Measurements from ENCODE around the gene TRAPPC3.

Gene TRAPPC3

GRCh38 chr1:36125129-36125991 lies 23.9 kb downstream of the TRAPPC3 start, which contains the start of gene COL8A2:
COL8A2 (minus strand) TSS chr1:36125222; CDS start chr1:36100242, 24,980 bp downstream.
- DNase-seq: no peak

DNA sequence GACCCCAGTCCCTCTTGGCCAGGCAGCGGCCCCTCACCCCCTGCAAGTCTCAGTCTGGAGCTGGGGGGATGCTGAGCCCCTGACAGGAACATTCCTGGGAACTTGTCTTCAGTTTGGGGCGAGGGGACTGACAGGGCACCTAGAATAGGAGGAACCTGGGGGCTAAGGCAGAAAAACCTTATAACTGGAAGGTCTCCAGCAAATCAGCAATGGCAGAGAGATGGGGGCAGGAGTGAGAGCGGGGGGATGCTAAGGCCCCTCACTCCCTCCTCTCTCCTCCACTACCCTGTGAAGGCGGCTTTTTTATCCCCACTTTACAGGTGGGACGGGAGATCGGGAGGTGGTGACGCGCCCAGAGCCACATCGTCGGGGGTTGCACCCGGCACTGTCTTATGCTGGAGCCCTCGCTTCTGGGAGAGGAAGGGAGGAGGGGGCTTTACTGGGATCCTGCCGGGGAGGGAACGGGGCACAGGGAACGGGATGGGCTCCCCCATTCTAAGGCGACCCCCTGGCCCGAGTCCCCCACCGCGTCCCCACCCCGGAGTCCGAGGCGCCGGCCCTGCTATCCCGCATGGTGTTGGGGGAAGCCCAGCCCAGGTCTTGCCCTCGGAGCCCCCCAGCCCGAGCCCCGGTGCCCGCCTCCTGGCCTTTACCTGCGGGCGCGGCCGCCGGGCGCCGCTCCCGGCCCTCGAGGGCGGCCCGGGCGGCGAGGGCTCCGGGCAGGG lies 24.7 kb downstream of the TRAPPC3 start:
- DNase-seq: no peak

- peak; percentile 35 for DNase-seq
Measured at GRCh38 chr1:36123356-36123755, 25.9 kb downstream of the TRAPPC3 start.

GRCh38 chr1:36122062-36123030 lies 26.9 kb downstream of the TRAPPC3 start:
- no peak for DNase-seq

DNA sequence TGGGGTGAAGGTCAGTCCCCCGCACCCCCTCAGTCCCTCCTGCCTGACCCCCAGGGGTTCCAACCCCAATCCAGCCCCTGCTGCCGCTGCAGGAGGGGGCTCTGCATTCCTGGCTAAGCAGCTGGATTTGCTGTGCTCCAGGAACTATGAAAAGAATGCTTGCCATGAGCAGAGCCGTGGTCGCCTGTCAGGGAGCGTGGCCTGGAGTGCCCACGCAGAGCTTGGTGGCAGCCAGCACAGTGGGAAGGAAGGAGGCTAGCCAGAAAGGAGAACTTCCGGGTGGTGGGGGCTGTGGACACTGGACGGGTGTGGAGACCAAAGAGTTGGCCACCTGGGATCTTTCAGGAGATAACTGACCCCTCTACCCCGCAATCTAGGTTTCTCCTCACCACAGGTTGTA lies 29.8 kb downstream of the TRAPPC3 start:
- DNase-seq: no peak

DNA sequence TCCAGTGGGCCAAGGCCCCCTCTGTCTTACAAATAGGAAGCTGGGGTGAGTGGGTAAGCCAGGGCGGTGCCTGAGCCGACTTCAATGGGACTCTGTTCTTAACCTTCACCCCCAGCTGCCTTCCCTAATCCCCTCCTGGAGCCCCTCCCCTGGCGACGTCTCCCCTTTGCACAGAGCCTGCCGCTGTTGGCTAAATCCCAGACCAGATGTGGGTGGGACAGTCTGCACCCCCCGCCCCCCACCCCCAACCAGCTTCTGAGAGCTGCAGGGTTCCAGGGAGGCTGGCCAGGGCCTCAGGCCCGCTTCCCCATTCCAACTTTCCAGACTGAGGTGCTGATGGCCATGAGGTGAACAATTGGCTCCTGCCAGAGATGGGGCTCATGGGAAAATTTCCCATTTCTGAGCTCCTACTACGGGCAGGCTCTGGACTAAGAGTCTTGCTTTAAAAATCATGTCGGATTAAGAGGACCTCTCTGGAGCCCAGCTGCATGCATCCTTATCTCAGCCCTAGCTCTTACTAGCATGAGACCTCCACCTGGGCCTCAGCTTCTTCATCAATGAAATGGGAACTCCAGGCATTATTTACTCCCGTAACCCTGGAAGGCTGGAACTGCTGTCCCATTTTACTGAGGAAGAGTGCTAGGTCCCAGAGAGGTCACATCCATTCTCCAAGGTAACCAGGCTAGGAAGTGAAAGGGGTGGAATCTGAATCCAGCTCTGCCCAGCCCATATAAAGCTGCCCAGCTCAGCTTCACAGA lies 30.7 kb downstream of the TRAPPC3 start:
- DNase-seq: no peak

GRCh38 chr1:36116901-36117300 lies 32.4 kb downstream of the TRAPPC3 start:
- DNase-seq: no peak

DNA sequence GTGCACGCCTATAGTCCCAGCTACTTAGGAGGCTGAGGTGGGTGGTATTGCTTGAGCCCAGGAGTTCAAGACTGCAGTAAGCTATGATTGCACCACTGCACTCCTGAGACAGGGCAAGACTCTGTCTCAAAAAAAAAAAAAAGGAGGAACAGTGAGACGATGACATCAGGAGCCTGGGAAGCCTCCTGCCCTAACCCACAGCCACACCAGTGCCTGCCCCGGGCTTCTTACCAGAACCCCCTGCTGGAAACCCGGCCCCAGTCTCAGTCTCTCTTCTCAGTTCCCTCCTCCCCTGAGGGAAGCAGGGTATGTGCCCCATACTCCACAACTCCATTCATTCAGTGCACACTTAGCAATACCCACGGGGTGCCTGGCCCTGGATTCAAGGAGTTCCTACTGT lies 33.4 kb downstream of the TRAPPC3 start:
- DNase-seq: no peak

DNA sequence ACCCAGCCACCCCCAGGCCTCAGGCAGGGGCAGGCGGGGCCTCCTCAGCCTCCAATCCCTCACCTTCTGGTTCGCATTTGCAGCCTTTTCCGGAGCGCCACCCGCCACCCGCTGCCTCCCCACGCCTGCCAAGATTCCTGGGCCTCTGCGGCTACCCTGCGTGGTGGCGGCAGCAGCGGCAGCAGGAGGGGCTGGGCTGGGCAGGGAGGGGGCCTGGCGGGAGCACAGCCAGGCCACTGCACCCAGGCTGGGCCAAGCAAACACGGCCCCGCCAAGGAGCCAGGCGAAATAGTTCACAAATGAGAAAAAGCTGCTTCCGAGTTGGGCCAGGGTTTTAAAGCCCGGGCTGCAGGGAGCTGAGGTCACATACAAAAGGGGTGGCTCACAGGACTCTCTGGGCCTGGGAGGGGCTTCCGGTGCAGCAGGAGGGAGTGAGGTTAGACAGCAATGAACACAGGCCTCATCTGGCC lies 34.1 kb downstream of the TRAPPC3 start:
- DNase-seq: no peak

GRCh38 chr1:36114371-36114770 lies 34.9 kb downstream of the TRAPPC3 start:
- DNase-seq: no peak

DNA sequence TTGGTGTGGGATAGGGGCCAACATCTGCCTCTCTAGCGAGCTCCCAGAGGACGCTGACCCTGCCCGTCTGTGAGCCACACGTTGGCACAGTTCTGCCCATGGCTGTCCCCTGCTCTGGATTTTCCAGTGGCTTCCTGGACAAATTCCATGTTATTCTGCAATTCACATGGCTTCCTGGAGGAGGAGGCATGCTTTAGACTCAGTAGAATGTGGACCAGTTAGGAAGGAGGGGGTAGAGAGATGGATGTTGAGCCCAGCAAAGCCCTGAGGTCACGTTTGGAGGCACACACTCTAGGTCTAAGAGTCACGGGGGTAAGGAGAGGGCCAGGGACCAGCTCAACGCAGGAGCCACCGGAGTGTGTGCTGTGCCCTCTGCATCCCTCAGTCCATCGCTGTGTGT lies 36.5 kb downstream of the TRAPPC3 start:
- no peak for DNase-seq

GRCh38 chr1:36111151-36111550 lies 38.1 kb downstream of the TRAPPC3 start:
- DNase-seq: no peak

DNA sequence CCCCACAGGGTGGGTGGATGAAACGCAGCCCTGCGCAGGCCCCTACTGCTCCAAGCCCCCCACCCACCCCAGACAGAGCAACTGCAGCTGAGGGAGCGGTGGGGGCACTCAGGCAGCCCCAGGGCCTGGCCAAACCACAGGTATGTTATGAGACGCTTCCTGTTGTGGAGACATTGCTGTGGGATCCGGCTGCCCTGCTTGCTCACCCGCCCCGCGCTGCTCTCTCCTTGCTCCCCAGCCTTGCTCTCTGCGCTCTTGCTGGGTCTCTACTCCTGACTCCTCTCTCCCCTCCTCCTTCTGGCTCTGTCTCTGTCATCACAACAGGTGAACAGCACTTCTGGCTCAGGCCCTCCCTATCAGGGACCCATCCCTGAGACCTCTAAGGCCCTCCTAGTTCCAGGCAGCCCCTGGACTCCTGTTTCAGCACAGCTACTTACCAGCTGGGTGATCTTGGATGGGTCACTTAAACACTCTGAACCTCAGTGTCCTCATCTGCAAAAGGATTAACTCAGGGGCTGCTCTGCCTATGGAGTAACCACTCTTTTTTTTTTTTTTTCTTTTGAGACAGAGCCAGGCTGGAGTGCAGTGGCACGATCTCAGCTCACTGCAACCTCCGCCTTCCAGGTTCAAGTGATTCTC lies 40.1 kb downstream of the TRAPPC3 start:
- DNase-seq: peak; percentile 49

DNA sequence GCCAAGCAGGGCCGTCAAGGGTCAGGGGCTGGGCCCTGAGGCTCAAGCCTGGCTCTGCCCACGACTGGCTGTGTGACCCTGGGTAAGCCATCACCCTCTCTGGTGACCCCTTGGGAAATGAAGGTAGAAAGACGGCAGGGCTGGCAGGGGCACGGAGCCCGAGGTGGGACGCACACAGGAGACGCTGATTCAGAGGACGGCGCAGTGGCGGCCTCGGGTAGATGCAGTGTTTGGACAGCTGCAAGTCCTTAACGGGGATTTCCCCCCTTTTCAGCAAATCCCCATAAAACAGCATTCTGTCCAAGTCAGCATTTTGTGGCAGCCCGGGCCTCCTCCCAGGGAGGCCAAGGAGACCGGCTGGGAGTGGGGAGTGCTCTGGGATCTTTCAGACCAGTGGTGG lies 41.0 kb downstream of the TRAPPC3 start:
- no peak for DNase-seq

DNA sequence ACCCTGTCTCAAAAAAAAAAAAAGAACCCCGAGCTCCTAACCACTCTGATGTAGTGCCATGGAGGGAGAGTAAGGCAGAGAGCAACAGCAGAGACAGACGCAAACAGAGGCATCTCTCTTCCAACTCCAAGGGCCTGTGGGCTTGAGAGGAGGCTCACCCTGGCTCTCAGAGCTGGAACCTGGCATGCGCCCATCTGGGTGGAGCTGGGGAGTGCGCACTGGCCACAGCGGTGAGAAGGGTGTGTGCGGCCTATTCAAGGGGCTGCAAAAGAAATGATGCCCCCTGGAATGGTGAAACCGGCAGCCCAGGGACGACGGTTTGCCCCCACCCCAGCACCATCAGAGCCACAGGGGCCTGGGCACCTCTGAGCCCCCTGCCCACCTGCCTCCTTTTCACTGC lies 41.9 kb downstream of the TRAPPC3 start:
- no peak for DNase-seq

DNA sequence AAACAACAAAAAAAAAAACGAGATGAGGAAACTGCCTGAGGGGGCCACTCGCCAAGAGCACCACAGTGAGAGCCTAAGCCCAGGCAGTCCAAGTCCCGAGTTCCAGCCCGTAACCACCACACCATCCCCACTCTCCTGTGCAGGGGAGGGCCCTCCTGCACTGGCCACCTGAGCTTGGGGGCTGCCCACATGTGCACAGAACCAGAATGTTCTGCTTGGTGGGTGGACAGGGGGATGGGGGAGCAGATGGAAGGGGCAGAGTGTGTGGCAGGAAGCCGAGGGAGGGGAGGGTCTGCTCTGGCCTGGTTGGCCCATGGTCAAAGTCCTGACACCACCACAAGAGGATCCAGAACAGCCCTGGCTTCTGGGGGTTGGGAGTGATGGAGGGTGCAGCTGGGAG lies 43.0 kb downstream of the TRAPPC3 start:
- DNase-seq: no peak

DNA sequence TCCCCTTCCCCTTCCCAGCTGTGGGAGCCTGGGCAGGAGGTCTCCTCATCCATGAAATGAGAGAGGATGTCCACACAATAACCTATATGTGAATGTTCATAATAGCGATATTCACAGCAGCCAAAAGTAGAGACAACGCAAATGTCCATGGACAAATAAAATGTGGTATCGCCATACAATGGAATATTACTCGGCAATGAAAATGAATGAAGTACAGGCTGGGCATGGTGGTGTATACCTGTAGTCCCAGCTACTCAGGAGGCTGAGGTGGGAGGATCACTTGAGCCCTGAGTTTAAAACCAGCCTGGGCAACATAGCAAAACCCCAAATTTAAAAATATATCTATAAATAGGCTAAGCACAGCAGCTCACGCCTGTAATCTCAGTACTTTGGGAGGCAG lies 47.7 kb downstream of the TRAPPC3 start:
- DNase-seq: no peak

DNA sequence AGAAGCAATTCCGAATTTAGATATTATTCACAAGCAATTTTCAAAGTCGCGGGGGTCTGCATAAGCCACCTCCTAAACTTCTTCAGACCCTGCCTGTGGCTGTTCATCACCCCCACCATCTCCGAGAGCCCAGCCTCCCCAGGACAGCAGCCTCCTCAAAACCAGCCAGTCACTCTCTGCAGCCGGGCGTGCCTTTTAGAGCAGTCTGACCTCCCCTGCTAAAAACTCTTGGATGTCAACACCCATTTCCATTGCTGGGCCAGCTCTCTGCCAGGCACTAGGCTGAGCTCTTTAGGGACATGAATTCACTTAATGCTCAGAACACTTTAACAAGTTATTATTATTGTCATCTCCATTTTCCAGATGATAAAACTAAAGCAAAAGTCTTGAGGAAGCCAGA lies 48.9 kb downstream of the TRAPPC3 start:
- DNase-seq: no peak

DNA sequence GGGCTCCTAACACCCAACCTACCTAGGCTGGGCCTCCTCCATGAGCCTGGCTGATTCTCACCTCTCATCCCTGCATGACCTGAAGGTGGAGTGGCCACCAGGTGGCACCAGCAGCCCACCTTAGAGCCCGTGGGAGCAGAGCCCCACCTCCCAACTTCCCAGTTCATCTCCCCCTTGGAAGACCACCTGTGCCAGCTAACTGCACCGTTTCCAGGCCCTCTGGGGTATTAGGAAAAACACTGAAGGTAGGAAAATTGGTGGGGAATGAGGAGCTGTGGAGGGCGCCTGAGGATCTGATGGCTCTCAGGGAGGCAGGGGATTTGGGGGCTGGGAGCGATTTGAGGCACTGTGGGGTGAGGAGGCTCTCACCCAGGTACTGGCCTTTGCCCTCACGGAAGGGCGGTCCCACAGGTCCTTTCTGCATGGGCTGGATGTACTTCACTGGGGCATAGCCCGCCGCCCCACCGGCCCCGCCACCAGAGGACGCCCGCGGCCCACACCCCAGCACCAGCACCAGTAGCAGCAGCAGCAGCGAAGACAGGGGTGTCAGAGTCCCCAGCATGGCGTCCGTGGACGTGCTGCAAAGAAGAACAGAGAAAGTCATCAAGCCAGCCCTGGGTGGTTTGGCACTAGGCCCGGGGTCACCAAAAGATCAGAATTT lies 49.5 kb downstream of the TRAPPC3 start:
- peak; percentile 77 for DNase-seq

- DNase-seq: no peak
Measured at GRCh38 chr1:36098650-36099365, 50.5 kb downstream of the TRAPPC3 start.

All from CD4-positive, alpha-beta T cell treated with Interleukin-17A for 1 hour (primary cell).